ENCODE measurements around the gene PACSIN1.

The PACSIN1 gene

GRCh38 chr6:34515473-34516387, 49.9 kb downstream of the PACSIN1 start:
- DNase-seq, result no peak

- DNase-seq, result no peak
Measured at GRCh38 chr6:34516391-34517324, 50.8 kb downstream of the PACSIN1 start.

- no peak for DNase-seq
Measured at GRCh38 chr6:34517461-34517881, 51.6 kb downstream of the PACSIN1 start.

- DNase-seq, result no peak
Measured at GRCh38 chr6:34517966-34518365, 52.1 kb downstream of the PACSIN1 start.

GRCh38 chr6:34518669-34519365, 52.9 kb downstream of the PACSIN1 start:
- no peak for DNase-seq

- no peak for DNase-seq
Measured at GRCh38 chr6:34519971-34520644, 54.2 kb downstream of the PACSIN1 start.

GRCh38 chr6:34520645-34521462, 55.0 kb downstream of the PACSIN1 start:
- no peak for DNase-seq

GRCh38 chr6:34521463-34522285, 55.8 kb downstream of the PACSIN1 start:
- no peak for DNase-seq

GRCh38 chr6:34522761-34523160, 56.9 kb downstream of the PACSIN1 start:
- DNase-seq, result no peak

GRCh38 chr6:34523441-34524206, 57.7 kb downstream of the PACSIN1 start:
- DNase-seq, result no peak

- no peak for DNase-seq
Measured at GRCh38 chr6:34524499-34524898, 58.6 kb downstream of the PACSIN1 start.

- DNase-seq, result no peak
Measured at GRCh38 chr6:34524971-34525370, 59.1 kb downstream of the PACSIN1 start.

- no peak for DNase-seq
Measured at GRCh38 chr6:34525431-34526175, 59.7 kb downstream of the PACSIN1 start.

- peak; percentile 5 for DNase-seq
Measured at GRCh38 chr6:34526241-34526972, 60.5 kb downstream of the PACSIN1 start.

- peak; percentile 99 for DNase-seq
Measured at GRCh38 chr6:34526992-34527728, 61.3 kb downstream of the PACSIN1 start.

GRCh38 chr6:34527751-34528670, 62.1 kb downstream of the PACSIN1 start:
- DNase-seq, result no peak

Data from CD4-positive, alpha-beta T cell treated with Interleukin-17A for 4 hours (primary cell).